ENCODE data around the gene SORL1.
A peak's percentile ranks its signal among the peaks of the same experiment; 100 is the strongest.

Gene SORL1

DNA sequence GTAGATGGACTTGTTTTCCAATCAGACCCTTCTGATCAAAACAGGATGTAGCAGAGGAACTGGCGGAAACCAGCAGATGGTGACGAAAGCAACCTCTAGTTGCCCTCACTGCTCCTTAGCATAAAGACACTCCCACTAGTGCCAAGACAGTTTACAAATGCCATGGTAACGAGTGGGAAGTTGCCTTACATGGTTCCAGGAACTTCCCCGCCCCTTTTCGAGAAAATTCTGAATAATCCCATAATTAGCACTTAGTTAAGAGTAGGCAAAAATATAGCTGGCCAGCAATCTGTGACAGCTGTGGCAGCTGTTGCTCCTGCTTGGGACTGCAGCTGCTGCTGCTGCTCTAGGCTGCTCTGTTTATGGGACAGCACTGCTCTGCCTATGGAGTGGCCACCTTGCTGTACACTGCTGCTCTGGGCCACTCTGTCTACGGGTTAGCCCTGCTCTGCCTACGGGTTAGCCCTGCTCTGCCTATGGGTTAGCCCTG lies 33.4 kb upstream of the SORL1 start:
- no peak overlapping the region for H3K4me3 Mint-ChIP-seq

DNA sequence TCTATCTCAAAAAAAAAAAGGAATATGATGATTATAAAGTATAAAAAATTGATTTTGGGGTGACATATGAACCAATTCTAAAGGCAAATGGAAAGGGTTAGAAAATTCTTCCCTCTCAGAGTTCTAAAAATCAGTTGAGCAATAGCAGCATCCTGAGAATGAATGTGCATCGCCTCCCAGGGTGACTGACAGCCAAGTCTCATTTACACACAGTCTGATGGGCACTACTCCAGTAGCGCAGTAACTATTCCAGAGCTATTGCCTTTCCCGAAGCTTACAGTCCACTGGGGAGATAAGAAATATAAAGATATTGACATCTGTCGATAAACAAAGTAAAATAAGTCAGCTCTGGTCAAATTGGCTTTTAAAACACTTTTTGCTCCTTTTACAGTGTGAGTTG lies 32.3 kb upstream of the SORL1 start:
- H3K4me3 Mint-ChIP-seq, result peak overlapping the region; percentile 15
- peaks cover 68% of the 10 kb centered on the region for H3K4me1 Mint-ChIP-seq (ENCODE audit: low read depth)
- H3K27ac Mint-ChIP-seq, result peak overlapping the region; percentile 39
- no peaks in the 10 kb centered on the region for H3K27me3 Mint-ChIP-seq (ENCODE audit: low read depth)
- peaks cover 11% of the 10 kb centered on the region for H3K36me3 Mint-ChIP-seq (ENCODE audit: low read depth)
- no peaks in the 10 kb centered on the region for H3K9me3 Mint-ChIP-seq

More for the DNA sequence above, 33.4 kb upstream of the SORL1 start:
- Mint-ChIP-seq H3K27ac (peak overlapping the region; percentile 72), H3K36me3 (ENCODE audit: low read depth) (peaks cover 5% of the 10 kb centered on the region), H3K4me1 (ENCODE audit: low read depth) (peaks cover 64% of the 10 kb centered on the region), H3K9me3 (no peaks in the 10 kb centered on the region), H3K27me3 (ENCODE audit: low read depth) (no peaks in the 10 kb centered on the region)

DNA sequence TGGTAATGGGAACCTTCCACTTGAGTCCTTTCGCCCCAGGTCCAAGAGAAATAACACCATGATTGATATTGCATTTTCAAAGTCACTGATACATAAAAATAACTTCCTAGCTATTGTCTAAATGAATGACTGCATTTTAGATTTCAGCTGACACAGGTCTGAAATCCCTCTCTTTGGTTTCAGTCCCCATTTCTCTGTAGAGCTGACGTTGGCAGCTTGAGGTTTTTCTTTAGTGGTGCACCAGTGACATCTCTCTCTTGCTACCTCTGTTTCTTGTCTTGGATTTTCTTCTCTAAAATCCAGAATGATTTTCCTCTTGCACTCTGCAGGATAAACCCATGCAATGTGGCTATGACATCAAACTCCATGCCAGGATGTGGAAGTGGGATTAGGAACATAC lies 31.7 kb upstream of the SORL1 start:
- peaks cover 16% of the 10 kb centered on the region for H3K36me3 Mint-ChIP-seq (ENCODE audit: low read depth)
- H3K27ac Mint-ChIP-seq, result peak overlapping the region; percentile 62
- peaks cover 5% of the 10 kb centered on the region for H3K9me3 Mint-ChIP-seq
- H3K4me1 Mint-ChIP-seq (ENCODE audit: low read depth), result peaks cover 64% of the 10 kb centered on the region
- H3K27me3 Mint-ChIP-seq (ENCODE audit: low read depth), result no peaks in the 10 kb centered on the region
- H3K4me3 Mint-ChIP-seq, result peak overlapping the region; percentile 15

DNA sequence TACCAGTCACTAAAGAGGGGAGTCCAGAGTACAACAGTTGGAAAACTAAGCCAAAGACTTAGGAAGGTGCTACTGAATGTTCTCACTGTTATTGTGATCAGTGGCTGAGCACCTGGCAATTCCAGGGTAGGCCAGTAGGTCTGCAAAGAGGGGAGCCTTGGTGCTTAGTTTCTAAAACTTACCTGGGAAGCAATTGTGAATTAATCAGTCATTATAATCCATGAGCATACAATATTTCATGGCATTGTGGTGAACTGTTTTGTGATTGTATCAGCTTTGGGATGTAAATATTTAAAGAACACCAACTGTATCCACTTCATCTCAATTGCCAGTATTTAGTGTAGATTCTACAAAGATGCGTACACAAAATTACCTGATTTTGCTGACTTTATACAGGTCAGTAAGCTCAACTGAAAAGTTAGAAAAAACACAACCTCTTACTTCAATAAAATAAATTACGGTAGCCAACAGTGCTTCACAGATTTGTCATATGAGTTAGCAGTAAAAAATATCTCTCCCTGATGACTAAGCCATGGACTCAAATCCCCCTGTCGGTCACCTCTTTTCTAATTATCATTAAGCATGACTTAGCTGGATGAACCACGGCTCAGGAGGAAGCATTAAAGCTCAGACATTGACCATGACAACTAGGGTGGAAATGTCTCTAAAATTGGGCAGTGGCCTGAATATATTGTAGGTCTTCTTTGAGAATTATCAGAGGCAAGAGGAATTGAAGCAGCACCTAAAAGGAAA lies 30.8 kb upstream of the SORL1 start:
- Mint-ChIP-seq H3K27ac (no peak overlapping the region), H3K36me3 (ENCODE audit: low read depth) (peaks cover 18% of the 10 kb centered on the region), H3K9me3 (peaks cover 5% of the 10 kb centered on the region), H3K4me3 (no peak overlapping the region), H3K27me3 (ENCODE audit: low read depth) (no peaks in the 10 kb centered on the region), H3K4me1 (ENCODE audit: low read depth) (peaks cover 60% of the 10 kb centered on the region)

DNA sequence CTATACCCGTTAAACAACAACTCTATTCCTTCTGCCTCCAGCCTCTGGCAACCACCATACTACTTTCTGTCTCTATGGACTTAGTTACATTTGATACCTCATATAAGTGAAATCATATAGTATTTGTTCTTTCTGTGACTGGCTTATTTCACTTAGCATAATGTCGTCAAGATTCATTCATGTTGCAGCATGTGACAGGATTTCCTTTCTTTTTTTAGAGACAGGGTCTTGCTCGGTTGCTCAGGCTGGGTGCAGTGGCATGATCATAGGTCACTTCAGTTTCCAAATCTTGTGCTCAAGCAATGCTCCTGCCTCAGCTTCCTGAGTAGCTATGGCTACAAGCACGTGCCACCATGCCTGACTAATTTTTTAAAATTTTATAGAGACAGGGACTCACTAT lies 29.4 kb upstream of the SORL1 start:
- Mint-ChIP-seq H3K4me1 (ENCODE audit: low read depth) (peaks cover 53% of the 10 kb centered on the region), H3K36me3 (ENCODE audit: low read depth) (peaks cover 15% of the 10 kb centered on the region), H3K4me3 (peak overlapping the region; percentile 16), H3K9me3 (peaks cover 5% of the 10 kb centered on the region), H3K27ac (peak overlapping the region; percentile 10), H3K27me3 (ENCODE audit: low read depth) (no peaks in the 10 kb centered on the region)

DNA sequence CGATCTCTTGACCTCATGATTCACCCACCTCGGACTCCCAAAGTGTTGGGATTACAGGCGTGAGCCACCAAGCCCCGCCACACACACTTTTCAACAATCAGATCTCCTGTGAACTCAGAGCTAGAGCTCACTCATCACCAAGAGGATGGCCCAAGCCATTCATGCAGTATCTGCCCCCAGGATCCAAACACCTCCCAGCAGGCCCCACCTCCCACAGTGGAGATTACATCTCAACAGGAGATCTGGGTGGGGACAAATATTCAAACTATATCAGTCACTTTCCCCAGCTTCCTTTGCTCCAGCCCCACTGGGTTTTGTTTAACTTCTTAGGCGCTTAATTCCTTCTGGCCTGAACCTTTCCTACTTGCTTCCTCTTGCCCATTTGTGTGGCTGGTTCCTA lies 26.3 kb upstream of the SORL1 start:
- Mint-ChIP-seq H3K9me3 (peaks cover 5% of the 10 kb centered on the region), H3K4me3 (no peak overlapping the region), H3K27ac (no peak overlapping the region), H3K27me3 (ENCODE audit: low read depth) (no peaks in the 10 kb centered on the region), H3K4me1 (ENCODE audit: low read depth) (peaks cover 31% of the 10 kb centered on the region), H3K36me3 (ENCODE audit: low read depth) (peaks cover 17% of the 10 kb centered on the region)

DNA sequence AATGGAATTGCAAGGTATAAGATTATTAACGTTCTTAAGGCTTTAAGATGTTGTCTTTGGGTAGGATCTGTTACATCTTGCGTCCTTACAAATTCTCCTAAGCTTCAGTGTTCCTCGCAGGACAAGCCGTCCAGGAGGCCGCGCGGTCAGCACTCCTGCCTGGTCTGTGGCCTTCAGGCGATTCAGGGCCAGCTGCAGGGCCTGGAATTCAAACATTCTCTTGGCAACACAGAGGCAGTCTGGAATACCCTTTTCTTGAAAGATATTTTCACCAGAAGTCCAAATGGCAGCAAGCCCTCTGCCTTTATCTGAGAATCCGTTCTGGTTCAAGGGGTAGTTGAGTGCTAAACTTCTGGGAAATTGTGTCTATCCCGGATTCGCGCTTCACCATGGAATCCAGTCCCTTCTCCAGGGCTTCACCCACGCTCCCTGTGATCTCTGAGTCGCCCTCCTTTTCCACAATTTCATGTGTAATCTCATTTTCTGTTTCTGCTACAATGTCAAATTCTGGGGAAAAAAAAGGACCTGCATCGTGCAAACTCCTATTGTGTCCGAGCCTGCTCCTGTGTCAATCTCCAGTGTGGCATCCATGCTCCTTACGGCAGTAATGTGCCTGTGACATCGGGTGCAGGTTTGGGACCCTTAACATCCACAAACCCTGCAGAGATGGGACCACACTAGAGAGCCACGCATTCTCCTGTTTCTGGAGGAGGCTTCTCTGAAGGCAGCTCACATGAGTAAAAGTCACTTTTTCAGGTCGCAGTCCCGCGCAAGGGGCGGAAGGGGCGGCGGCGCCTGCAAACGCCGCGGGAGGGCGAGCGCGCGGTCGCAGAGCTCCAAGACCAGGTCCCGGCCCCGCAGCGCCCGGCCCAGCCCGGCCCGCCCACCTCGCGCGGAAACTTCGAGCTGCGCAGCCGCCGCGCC lies 25.4 kb upstream of the SORL1 start:
- Mint-ChIP-seq H3K9me3 (peaks cover 5% of the 10 kb centered on the region), H3K36me3 (ENCODE audit: low read depth) (peaks cover 18% of the 10 kb centered on the region), H3K27me3 (ENCODE audit: low read depth) (no peaks in the 10 kb centered on the region), H3K4me3 (peak overlapping the region; percentile 43), H3K27ac (no peak overlapping the region), H3K4me1 (ENCODE audit: low read depth) (peaks cover 26% of the 10 kb centered on the region)

DNA sequence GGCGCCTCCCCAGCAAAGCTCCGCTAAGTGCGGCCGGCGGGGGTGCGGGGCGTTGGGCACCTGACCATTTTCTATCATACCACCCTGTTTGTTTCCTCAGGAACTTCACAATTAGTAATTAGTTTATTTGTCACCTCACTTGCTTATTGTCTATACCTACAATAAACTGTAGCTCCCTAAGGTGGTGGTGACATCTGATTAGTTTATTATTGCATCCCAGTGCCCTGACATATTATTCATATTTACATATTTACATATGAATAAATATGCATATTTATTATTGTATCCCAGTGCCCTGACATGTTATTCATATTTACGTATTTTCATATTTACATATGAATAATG lies 24.7 kb upstream of the SORL1 start:
- H3K27me3 Mint-ChIP-seq (ENCODE audit: low read depth), result no peaks in the 10 kb centered on the region
- no peak overlapping the region for H3K4me3 Mint-ChIP-seq
- H3K4me1 Mint-ChIP-seq (ENCODE audit: low read depth), result peaks cover 25% of the 10 kb centered on the region
- H3K9me3 Mint-ChIP-seq, result peaks cover 5% of the 10 kb centered on the region
- H3K27ac Mint-ChIP-seq, result no peak overlapping the region
- peaks cover 18% of the 10 kb centered on the region for H3K36me3 Mint-ChIP-seq (ENCODE audit: low read depth)

DNA sequence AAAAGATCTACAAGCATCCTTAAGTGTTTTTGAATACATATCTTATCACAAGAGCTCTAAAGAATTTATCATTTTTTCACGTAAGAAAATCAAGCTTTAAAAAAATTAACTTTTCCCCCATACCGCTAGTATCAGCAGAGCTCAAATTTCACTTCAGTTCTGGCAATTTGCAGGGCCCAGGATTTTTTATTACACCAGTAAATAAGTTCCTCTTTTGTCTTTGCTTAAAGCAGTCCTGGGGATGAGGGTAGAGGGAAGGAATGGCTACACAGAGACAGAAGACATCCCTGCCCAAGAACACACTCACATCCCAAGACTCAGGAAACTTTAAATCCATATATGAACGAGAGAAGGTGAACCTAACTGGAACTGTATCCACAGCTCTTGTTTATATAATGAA lies 22.6 kb upstream of the SORL1 start:
- H3K27me3 Mint-ChIP-seq (ENCODE audit: low read depth), result no peaks in the 10 kb centered on the region
- peaks cover 5% of the 10 kb centered on the region for H3K9me3 Mint-ChIP-seq
- H3K4me3 Mint-ChIP-seq, result no peak overlapping the region
- peaks cover 12% of the 10 kb centered on the region for H3K4me1 Mint-ChIP-seq (ENCODE audit: low read depth)
- H3K36me3 Mint-ChIP-seq (ENCODE audit: low read depth), result peaks cover 11% of the 10 kb centered on the region
- H3K27ac Mint-ChIP-seq, result no peak overlapping the region

DNA sequence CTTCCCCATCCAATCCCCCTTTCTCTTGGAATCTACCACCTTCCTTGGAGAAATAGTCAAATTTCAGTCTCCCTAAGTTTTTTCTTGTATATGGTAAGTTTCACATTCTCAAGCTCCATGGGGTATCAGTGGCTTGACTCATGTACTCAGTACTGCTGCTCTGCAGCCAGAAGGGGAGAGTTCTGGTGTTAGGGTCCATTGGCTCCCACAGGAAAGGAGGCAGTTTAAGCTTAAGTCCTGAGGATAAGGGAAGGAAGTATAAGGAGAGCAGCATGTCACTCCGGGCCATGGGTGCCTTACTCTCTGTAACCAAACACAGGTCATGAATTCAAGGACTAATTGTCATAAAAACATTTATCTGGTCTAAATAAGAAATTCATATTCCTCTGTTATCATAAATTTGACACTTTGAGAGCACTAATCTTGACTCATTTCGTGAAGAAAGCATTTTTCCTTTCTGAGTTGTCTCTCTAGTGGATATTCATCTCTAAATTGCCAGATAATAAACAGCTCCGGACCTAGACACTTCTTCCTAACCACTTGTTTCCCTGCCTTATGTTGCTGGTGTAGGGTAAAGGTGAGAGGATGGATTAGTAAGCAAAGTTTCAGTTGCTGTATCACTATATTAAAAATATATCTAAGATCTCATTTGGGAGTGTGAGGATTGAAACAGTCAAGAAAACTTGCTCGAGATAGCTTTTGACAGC lies 20.1 kb upstream of the SORL1 start:
- peak overlapping the region; percentile 2 for H3K27ac Mint-ChIP-seq
- H3K36me3 Mint-ChIP-seq (ENCODE audit: low read depth), result peaks cover 6% of the 10 kb centered on the region
- H3K4me3 Mint-ChIP-seq, result no peak overlapping the region
- no peaks in the 10 kb centered on the region for H3K9me3 Mint-ChIP-seq
- H3K4me1 Mint-ChIP-seq (ENCODE audit: low read depth), result peaks cover 15% of the 10 kb centered on the region
- peaks cover 2% of the 10 kb centered on the region for H3K27me3 Mint-ChIP-seq (ENCODE audit: low read depth)

DNA sequence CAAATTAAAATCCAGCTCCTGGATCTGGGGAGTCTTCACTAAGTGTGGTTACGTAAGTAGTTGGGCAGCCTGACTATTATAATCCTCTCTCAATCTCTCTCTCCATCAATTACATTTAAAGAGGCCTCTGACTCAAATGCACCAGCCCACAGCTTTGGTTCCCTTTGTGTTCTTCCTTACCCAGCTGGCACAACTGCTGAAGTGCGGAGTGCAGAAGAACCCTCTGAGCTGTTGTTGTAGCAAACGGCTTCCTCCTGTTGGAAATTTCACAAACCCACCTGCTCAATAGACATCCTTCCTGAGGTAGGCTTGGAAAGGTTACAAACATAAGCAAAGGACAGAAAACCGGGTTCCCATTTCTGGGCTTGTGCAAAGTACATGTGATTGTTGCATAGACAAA lies 17.0 kb upstream of the SORL1 start:
- Mint-ChIP-seq H3K27ac (no peak overlapping the region), H3K4me3 (no peak overlapping the region), H3K36me3 (ENCODE audit: low read depth) (peaks cover 9% of the 10 kb centered on the region), H3K9me3 (no peaks in the 10 kb centered on the region), H3K4me1 (ENCODE audit: low read depth) (peaks cover 23% of the 10 kb centered on the region), H3K27me3 (ENCODE audit: low read depth) (peaks cover 2% of the 10 kb centered on the region)

DNA sequence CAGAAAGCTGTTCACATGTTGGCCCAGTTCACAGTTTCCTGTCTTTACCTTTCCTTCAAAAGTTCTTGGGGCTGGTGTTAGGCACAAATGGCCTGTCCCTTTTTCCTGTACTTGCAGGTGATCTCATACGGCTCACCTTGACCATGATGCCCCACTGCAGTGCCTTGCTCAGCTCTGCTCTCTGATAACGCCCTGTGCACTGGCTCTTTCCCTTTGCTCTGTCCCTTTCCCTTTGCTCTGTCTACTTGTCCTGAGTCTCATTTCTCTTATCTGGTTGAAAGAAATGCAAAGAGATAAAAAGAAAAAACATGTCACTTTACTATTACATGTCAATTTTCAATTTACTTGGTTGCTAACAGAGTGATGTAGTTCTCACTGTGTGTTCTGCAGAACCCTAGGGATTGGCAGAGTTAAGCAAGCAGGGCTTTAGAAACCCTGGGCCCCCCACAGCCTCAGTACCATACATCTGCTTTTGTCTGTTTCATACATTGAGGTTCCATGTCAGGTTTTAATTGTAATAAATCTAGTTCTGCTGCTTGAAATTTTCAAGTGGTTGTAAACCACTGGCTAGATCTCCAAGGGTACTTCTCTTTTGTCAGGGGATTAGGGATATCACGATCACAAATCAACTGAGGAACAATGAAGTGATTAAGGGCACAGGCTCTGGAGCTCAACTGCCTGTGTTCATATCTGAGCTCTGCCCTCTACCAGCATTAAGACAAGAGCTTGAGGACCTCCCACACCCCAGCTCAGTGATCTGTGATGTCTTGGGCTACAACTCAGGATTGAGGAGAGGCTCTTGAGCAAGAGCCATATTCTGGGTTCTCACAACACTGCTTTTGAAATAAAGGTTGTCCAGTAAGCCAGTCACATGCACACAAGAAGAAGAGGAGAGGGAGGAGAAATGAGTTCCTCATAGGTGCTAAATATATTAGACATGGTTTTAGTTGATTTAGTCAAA lies 16.3 kb upstream of the SORL1 start:
- Mint-ChIP-seq H3K9me3 (no peaks in the 10 kb centered on the region), H3K27me3 (ENCODE audit: low read depth) (peaks cover 2% of the 10 kb centered on the region), H3K27ac (no peak overlapping the region), H3K4me1 (ENCODE audit: low read depth) (peaks cover 28% of the 10 kb centered on the region), H3K4me3 (no peak overlapping the region), H3K36me3 (ENCODE audit: low read depth) (peaks cover 7% of the 10 kb centered on the region)

DNA sequence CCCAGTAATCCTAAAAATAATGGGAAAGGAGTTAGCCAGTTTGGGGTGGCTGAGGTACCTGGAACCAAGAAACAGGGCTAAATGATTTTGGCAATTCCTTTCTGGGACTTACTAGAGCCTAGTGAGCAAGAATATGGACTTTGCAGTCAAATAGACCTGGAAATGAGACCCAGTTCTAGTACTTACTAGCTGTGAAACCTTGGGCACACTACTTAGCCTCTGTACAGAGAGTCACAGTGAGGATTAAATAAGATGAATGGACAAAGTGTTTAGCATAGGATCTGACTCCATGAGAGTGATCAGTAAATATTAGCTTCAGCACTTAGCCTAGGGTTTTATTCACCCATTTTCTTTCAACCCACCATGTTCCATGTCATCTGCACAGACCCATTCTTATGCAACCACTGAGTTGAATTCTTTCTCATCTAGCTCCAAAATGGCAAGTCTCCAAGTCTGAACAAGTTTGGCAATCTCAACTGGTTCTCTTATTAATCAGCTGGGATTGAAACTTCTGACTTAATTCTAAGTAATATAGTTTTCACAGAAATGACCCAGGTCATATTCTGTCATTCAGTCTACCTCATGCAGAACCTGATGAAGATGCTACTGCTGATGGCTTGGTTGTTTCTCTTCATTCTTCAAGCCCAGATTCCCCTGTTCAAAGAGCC lies 15.0 kb upstream of the SORL1 start:
- no peak overlapping the region for H3K4me3 Mint-ChIP-seq
- H3K9me3 Mint-ChIP-seq, result no peaks in the 10 kb centered on the region
- peaks cover 7% of the 10 kb centered on the region for H3K36me3 Mint-ChIP-seq (ENCODE audit: low read depth)
- no peak overlapping the region for H3K27ac Mint-ChIP-seq
- H3K27me3 Mint-ChIP-seq (ENCODE audit: low read depth), result peaks cover 2% of the 10 kb centered on the region
- peaks cover 23% of the 10 kb centered on the region for H3K4me1 Mint-ChIP-seq (ENCODE audit: low read depth)

All from T-helper 1 cell treated with Interleukin-12 subunit alpha and Interleukin-12 subunit beta and Interleukin-4 antibody, amounts not matched to agents 30 μg/mL and 1 μg/mL, for 36 hours (primary cell).